Right lung (tissue), 5 donors: Measurements from ENCODE around the gene CARD8. TPM values are rescaled to one million over a fixed set of nuclear protein-coding genes. Genes with fewer than 3 reads are reported as not detected.

Experiments used
- DNase-seq, 2 donors: peaks; one replicate each; pipeline ENCODE4 v3.0.0-alpha.2; 2013
- polyA plus RNA-seq, 5 donors: library from polyadenylated mRNA; unstranded; fragments of 120-200 nt; gene quantifications; one replicate each; pipeline versions ENCODE4 v1.2.1 to v1.2.3, GENCODE V29; 2013; ENCODE audit warnings: inconsistent platforms in 1 of 5, low replicate concordance in 1 of 5; ENCODE audit not compliant: insufficient read length in 5 of 5, insufficient read depth in 1 of 5

Gene CARD8
- polyA plus RNA-seq, 5 donors = 58.7 to 96.3 (median 86.0) TPM

GRCh38 chr19:48175578-48175977, 80.1 kb downstream of the CARD8 start:
- DNase-seq = no peak

DNA sequence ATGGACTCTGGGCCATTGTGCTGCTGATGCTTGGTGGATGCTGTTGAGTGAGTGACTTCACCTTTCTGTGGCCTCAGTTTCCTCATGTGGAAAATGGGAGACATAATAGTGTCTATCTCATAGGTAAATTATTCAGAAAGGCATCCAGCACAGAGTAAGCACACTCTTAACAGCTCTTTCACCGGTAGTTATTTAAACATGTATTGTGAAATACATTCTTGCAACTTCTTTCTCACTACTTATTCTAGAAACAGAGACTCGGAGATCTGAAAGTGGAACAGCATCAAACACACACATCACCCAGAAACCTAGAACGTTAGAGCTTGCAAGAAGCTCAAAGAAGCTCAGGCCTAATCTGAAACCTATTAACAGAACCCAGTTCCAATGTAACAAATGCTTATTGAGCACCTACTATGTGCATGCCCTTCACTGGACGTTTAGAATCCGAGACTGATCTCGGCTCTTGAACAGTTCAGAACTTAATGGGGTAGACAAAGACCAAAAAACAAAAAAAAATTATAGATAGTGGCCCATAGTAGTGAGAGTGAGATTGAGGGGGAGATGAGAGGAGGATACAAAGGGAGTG, 81.2 kb downstream of the CARD8 start:
- DNase-seq = no peak

- no peak for DNase-seq
Observed at GRCh38 chr19:48171710-48172109, 84.0 kb downstream of the CARD8 start.

DNA sequence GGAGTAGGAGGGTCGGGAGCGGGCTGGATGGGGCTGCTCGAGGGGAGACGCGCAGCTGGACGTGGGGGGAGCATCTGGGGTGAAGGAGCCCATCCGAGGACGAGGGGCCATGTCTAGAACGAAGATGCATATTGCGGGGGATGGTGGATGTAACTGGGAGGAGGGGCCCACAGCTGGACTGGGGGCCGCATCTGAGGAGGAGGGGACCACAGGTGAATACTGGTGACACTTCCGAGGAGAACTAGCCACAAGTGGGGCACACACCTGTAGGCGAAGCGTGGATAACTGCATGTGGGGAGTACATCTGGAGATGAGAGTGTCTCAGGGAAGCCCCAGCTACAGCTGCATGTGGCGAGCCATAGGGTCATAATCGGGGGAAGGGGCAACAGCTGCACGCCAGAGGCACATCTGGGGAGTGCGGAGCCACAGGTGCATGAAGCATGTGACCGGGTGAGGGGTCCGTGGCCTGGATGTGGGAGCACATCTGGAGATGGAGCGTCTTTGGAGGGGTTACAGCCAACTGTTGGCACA, 84.8 kb downstream of the CARD8 start:
- no peak for DNase-seq

GRCh38 chr19:48169939-48170803, 85.5 kb downstream of the CARD8 start, which contains the start of the genes LIG1 and ZSWIM9:
LIG1 (minus strand) TSS chr19:48170344; CDS start chr19:48165566, 4,778 bp downstream.
ZSWIM9 (plus strand) TSS chr19:48170680; CDS start chr19:48171803, 1,123 bp downstream.
- peak; percentile 96 for DNase-seq

GRCh38 chr19:48169578-48169938, 86.2 kb downstream of the CARD8 start:
- DNase-seq = peak in 1 of 2 donors; percentile 20

DNA sequence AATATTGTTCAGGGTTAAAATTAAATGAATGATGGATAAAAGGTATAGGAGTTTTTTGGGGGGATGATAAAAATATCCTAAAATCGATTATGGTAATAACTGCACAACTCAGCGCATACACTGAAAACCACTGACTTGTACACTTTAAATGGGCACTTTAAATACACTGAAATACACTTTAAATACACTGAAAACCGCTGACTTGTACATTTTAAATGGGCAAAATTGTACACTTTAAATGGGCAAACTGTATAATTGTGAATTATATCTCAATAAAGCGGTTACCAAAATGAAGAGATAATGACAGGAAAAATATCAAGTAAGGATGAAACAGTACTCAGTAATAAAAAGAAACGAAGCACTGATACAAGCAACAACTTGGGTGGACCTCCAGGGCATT, 87.0 kb downstream of the CARD8 start:
- DNase-seq = no peak

GRCh38 chr19:48158210-48158790, 97.4 kb downstream of the CARD8 start:
- DNase-seq = no peak

Other genes starting within 250 kb of the CARD8 start
- not detected for gene CABP5, start 211.8 kb downstream of the CARD8 start, polyA plus RNA-seq
- gene PLA2G4C, start 145.1 kb downstream of the CARD8 start, polyA plus RNA-seq = 10 to 100 TPM in 1 of 5 donors, 1 to 10 TPM in 4; 5.0 to 11.6 (median 6.0) TPM
- 10 to 100 TPM; 56.9 to 71.4 (median 63.0) TPM for gene LIG1, start 85.6 kb downstream of the CARD8 start, polyA plus RNA-seq
- gene ZSWIM9, start 85.2 kb downstream of the CARD8 start, polyA plus RNA-seq = 10 to 100 TPM in 3 of 5 donors, 1 to 10 TPM in 2; 7.7 to 11.5 (median 10.6) TPM
- 10 to 100 TPM in 1 of 5 donors, 1 to 10 TPM in 4; 8.1 to 10.6 (median 9.0) TPM for gene ZNF114, start 14.2 kb upstream of the CARD8 start, polyA plus RNA-seq
- gene EMP3, start 69.6 kb upstream of the CARD8 start, polyA plus RNA-seq = 100 to 1,000 TPM in 4 of 5 donors, 10 to 100 TPM in 1; 98.1 to 129 (median 108) TPM
- 1 to 10 TPM; 6.6 to 9.2 (median 7.7) TPM for gene TMEM143, start 108.0 kb upstream of the CARD8 start, polyA plus RNA-seq
- gene SYNGR4, start 108.5 kb upstream of the CARD8 start, polyA plus RNA-seq = under 1 TPM in 1 of 5 donors, not detected in 4; 0.27 TPM
- 100 to 1,000 TPM; 141 to 191 (median 175) TPM for gene KDELR1, start 135.6 kb upstream of the CARD8 start, polyA plus RNA-seq
- under 1 TPM; 0.13 to 0.58 (median 0.40) TPM for gene GRIN2D, start 137.8 kb upstream of the CARD8 start, polyA plus RNA-seq
- gene GRWD1, start 190.1 kb upstream of the CARD8 start, polyA plus RNA-seq = 10 to 100 TPM; 17.5 to 30.9 (median 21.7) TPM
- gene KCNJ14, start 199.7 kb upstream of the CARD8 start, polyA plus RNA-seq = 1 to 10 TPM in 3 of 5 donors, under 1 TPM in 2; 0.70 to 1.5 (median 1.2) TPM
- gene CYTH2, start 213.5 kb upstream of the CARD8 start, polyA plus RNA-seq = 100 to 1,000 TPM in 2 of 5 donors, 10 to 100 TPM in 3; 72.6 to 112 (median 87.8) TPM